Natural killer cell (primary cell): Measurements from ENCODE around the gene ADM5. TPM values are rescaled to one million over a fixed set of nuclear protein-coding genes. Genes with fewer than 3 reads are reported as not detected.
A peak's percentile ranks its signal among the peaks of the same experiment; 100 is the strongest.

Experiments used
- ATAC-seq, 3 donors: fragments of 150-1000 bp in 2 of 3; fragments of 200-7000 bp in 1 of 3; cut with Tn5 transposase; 1 replicate in 1 of 3; 2 replicates in 2 of 3; pipeline ENCODE4 v1.10.0; 2021; ENCODE audit warnings: mild to moderate bottlenecking in 2 of 3, moderate library complexity in 2 of 3
- DNase-seq, 2 donors: peaks; one replicate each; pipeline versions ENCODE4 v3.0.0 to v3.0.0-alpha.2; 2013 to 2021; ENCODE audit warnings: mixed read lengths in 1 of 2
- H3K27ac ChIP-seq: one replicate; pipeline ENCODE4 v1.5.1; 2013; ENCODE audit warnings: mild to moderate bottlenecking, low read length
- H3K27me3 ChIP-seq: one replicate; pipeline ENCODE4 v1.6.1; 2013; ENCODE audit warnings: low read length; ENCODE audit not compliant: control insufficient read depth, insufficient read depth
- H3K36me3 ChIP-seq: one replicate; pipeline ENCODE4 v1.6.1; 2013; ENCODE audit warnings: low read length; ENCODE audit not compliant: control insufficient read depth, insufficient read depth
- H3K4me1 ChIP-seq: one replicate; pipeline ENCODE4 v1.6.1; 2013; ENCODE audit warnings: low read length; ENCODE audit not compliant: control insufficient read depth, insufficient read depth
- H3K4me3 ChIP-seq: one replicate; pipeline ENCODE4 v1.5.1; 2013; ENCODE audit warnings: low read length
- H3K9me3 ChIP-seq: one replicate; pipeline ENCODE4 v1.6.1; 2013; ENCODE audit warnings: low read length; ENCODE audit not compliant: control insufficient read depth, insufficient read depth
- H3K27ac Mint-ChIP-seq, 2 donors: one replicate each; pipeline ENCODE4 v1.8.0; 2022; ENCODE audit warnings: mild to moderate bottlenecking in 2 of 2, mixed read lengths in 2 of 2, moderate library complexity in 1 of 2
- H3K27me3 Mint-ChIP-seq, 2 donors: one replicate each; pipeline ENCODE4 v1.8.0; 2022; ENCODE audit warnings: low read depth in 2 of 2, mixed read lengths in 2 of 2
- H3K36me3 Mint-ChIP-seq: one replicate; pipeline ENCODE4 v1.8.0; 2022; ENCODE audit warnings: mixed read lengths
- H3K4me1 Mint-ChIP-seq, 2 donors: one replicate each; pipeline ENCODE4 v1.8.0; 2022; ENCODE audit warnings: mixed read lengths in 2 of 2
- H3K4me3 Mint-ChIP-seq: one replicate; pipeline ENCODE4 v1.8.0; 2022; ENCODE audit warnings: mild to moderate bottlenecking, moderate library complexity, mixed read lengths
- H3K9me3 Mint-ChIP-seq, 2 donors: one replicate each; pipeline ENCODE4 v1.8.0; 2022; ENCODE audit warnings: mixed read lengths in 2 of 2
- CTCF ChIP-seq: fragments of 200-600 bp; IDR thresholded peaks from one replicate; pipeline ENCODE4 v1.8.0; 2022; ENCODE audit warnings: antibody characterized with exemption
- WGBS: methylation state at CpG from one replicate; pipeline ENCODE4 v1.1.7; 2013; ENCODE audit warnings: missing lambda C conversion rate; ENCODE audit not compliant: insufficient coverage; 5-methylcytosine and 5-hydroxymethylcytosine counted together
- intact Hi-C: fragments of 100-400 bp; cut with micrococcal nuclease; formaldehyde crosslinking; loops from one replicate; pipeline ENCODE4 v1.14.2; 2022
- total RNA-seq, 4 donors: library from RNA; stranded (reverse); fragments of 120-200 nt in 1 of 4; gene quantifications; one replicate each; pipeline versions ENCODE4 v1.2.3 to v1.2.4, GENCODE V29; 2013 to 2022

ADM5 gene
- total RNA-seq, 3 donors from 2014 or later (not counting 1 experiment from before 2014, with no cell fraction given): 2.3 to 2.9 (median 2.4) TPM

- H3K9me3 ChIP-seq: no peaks in the 10 kb centered on the region
- H3K27ac ChIP-seq: no peak overlapping the region
- DNase-seq (no peak), ATAC-seq (no peak)
- H3K27ac Mint-ChIP-seq: no peak overlapping the region
- no peaks in the 10 kb centered on the region for H3K27me3 ChIP-seq
- H3K36me3 ChIP-seq: no peaks in the 10 kb centered on the region
- H3K4me3 Mint-ChIP-seq: no peak overlapping the region
- H3K4me1 ChIP-seq: no peaks in the 10 kb centered on the region
- H3K4me3 ChIP-seq: no peak overlapping the region
- H3K9me3 Mint-ChIP-seq: no peaks in the 10 kb centered on the region
- H3K36me3 Mint-ChIP-seq: no peaks in the 10 kb centered on the region
- no peaks in the 10 kb centered on the region for H3K27me3 Mint-ChIP-seq
- WGBS: 95% methylated on average over 22 of the region's 23 CpGs
- intact Hi-C loops: no loop called here
- H3K4me1 Mint-ChIP-seq: no peaks in the 10 kb centered on the region
- TF ChIP-seq CTCF: no peak
Observed at GRCh38 chr19:49727217-49728030, 38.0 kb downstream of the ADM5 start.

GRCh38 chr19:49730166-49730565 lies 40.8 kb downstream of the ADM5 start:
- DNase-seq (no peak), ATAC-seq (no peak)
- H3K27me3 Mint-ChIP-seq: no peaks in the 10 kb centered on the region
- Histone ChIP-seq H3K36me3 (no peaks in the 10 kb centered on the region), H3K27ac (no peak overlapping the region), H3K4me3 (no peak overlapping the region), H3K9me3 (no peaks in the 10 kb centered on the region), H3K4me1 (no peaks in the 10 kb centered on the region), H3K27me3 (no peaks in the 10 kb centered on the region)
- no peak for TF ChIP-seq CTCF
- H3K9me3 Mint-ChIP-seq: no peaks in the 10 kb centered on the region
- H3K36me3 Mint-ChIP-seq: no peaks in the 10 kb centered on the region
- WGBS: 12% methylated on average over 4 of the region's 5 CpGs
- H3K4me3 Mint-ChIP-seq: no peak overlapping the region
- intact Hi-C loops: no loop called here
- H3K4me1 Mint-ChIP-seq: no peaks in the 10 kb centered on the region
- H3K27ac Mint-ChIP-seq: no peak overlapping the region

- Mint-ChIP-seq H3K27me3 (no peaks in the 10 kb centered on the region), H3K4me3 (no peak overlapping the region), H3K9me3 (no peaks in the 10 kb centered on the region), H3K27ac (no peak overlapping the region), H3K4me1 (peaks cover 5 to 7% of the 10 kb centered on the region in 2 donors), H3K36me3 (no peaks in the 10 kb centered on the region)
- H3K36me3 ChIP-seq: no peaks in the 10 kb centered on the region
- no peak for TF ChIP-seq CTCF
- no peaks in the 10 kb centered on the region for H3K9me3 ChIP-seq
- 84% methylated on average over 4 of the region's 4 CpGs for WGBS
- H3K4me3 ChIP-seq: no peak overlapping the region
- ATAC-seq (no peak), DNase-seq (no peak)
- H3K27ac ChIP-seq: no peak overlapping the region
- intact Hi-C loops: no loop called here
- H3K4me1 ChIP-seq: peaks cover 15% of the 10 kb centered on the region
- no peaks in the 10 kb centered on the region for H3K27me3 ChIP-seq
Observed at GRCh38 chr19:49738268-49738667, 48.9 kb downstream of the ADM5 start.

- WGBS: 30% methylated on average over 1 of the region's 1 CpG
- Mint-ChIP-seq H3K9me3 (no peaks in the 10 kb centered on the region), H3K27ac (peak overlapping the region; percentile 16 to 77), H3K36me3 (no peaks in the 10 kb centered on the region), H3K4me3 (no peak overlapping the region), H3K4me1 (peaks cover 5 to 7% of the 10 kb centered on the region in 2 donors), H3K27me3 (no peaks in the 10 kb centered on the region)
- peaks cover 15% of the 10 kb centered on the region for H3K4me1 ChIP-seq
- no peak overlapping the region for H3K27ac ChIP-seq
- TF ChIP-seq CTCF: no peak
- DNase-seq: no peak
- no peaks in the 10 kb centered on the region for H3K27me3 ChIP-seq
- intact Hi-C loops: no loop called here
- H3K4me3 ChIP-seq: no peak overlapping the region
- no peaks in the 10 kb centered on the region for H3K36me3 ChIP-seq
- ATAC-seq: peak in 1 of 3 donors; percentile 63
- no peaks in the 10 kb centered on the region for H3K9me3 ChIP-seq
Observed at GRCh38 chr19:49739098-49739497, 49.7 kb downstream of the ADM5 start.
